ENCODE results near the gene SWT1.

SWT1 gene

GRCh38 chr1:185227161-185227560, 70.2 kb downstream of the SWT1 start:
- Histone ChIP-seq H3K9me3 (ENCODE audit: control insufficient read depth, low read length) (peaks cover 29% of the 10 kb centered on the region), H2BK12ac (ENCODE audit: low read length in 2 of 2) (no peak overlapping the region), H3K27ac (ENCODE audit: low read length, poor library complexity, severe bottlenecking) (no peak overlapping the region), H2BK120ac (ENCODE audit: low read depth, low read length) (no peak overlapping the region), H3K36me3 (ENCODE audit: control insufficient read depth in 1 of 2, insufficient read depth in 2 of 2, low read depth in 1 of 2, low read length in 2 of 2) (peaks cover 4 to 40% of the 10 kb centered on the region in 2 experiments), H3K4me3 (ENCODE audit: insufficient read depth in 1 of 2, low read depth in 1 of 2, low read length in 2 of 2) (no peak overlapping the region), H2AFZ (ENCODE audit: low read depth, low read length) (no peak overlapping the region), H3K9ac (ENCODE audit: low read length) (no peak overlapping the region), H3K4me1 (ENCODE audit: control insufficient read depth, insufficient read depth, low read depth, low read length) (no peaks in the 10 kb centered on the region), H3K23ac (ENCODE audit: low read length in 2 of 2) (no peak overlapping the region), H3K27me3 (ENCODE audit: control insufficient read depth in 1 of 2, insufficient read depth in 1 of 2, low read length in 2 of 2) (no peaks in the 10 kb centered on the region), H2BK5ac (ENCODE audit: low read depth, low read length, poor library complexity, severe bottlenecking) (no peak overlapping the region), H2BK15ac (ENCODE audit: low read depth, poor library complexity, severe bottlenecking) (no peak overlapping the region), H3K79me1 (replicated peaks; ENCODE audit: low read length, poor library complexity, severe bottlenecking) (peaks cover 1% of the 10 kb centered on the region), H3K18ac (ENCODE audit: low read depth in 1 of 2, low read length in 2 of 2) (no peak overlapping the region), H4K8ac (ENCODE audit: low read length) (no peak overlapping the region), H3K14ac (ENCODE audit: low read length in 2 of 2) (no peak overlapping the region), H4K91ac (ENCODE audit: low read length) (no peak overlapping the region), H3K4ac (ENCODE audit: low read depth in 1 of 2, low read length in 2 of 2) (no peak overlapping the region), H2AK5ac (ENCODE audit: low read length, severe bottlenecking) (no peak overlapping the region), H3K4me2 (ENCODE audit: low read length, poor library complexity, severe bottlenecking) (no peak overlapping the region)
- 98% methylated on average over 3 of the region's 4 CpGs for WGBS
- no peak for DNase-seq

- DNase-seq: no peak
- Histone ChIP-seq H2BK5ac (ENCODE audit: low read depth, low read length, poor library complexity, severe bottlenecking) (no peak overlapping the region), H2BK120ac (ENCODE audit: low read depth, low read length) (no peak overlapping the region), H3K18ac (ENCODE audit: low read depth in 1 of 2, low read length in 2 of 2) (no peak overlapping the region), H3K4me1 (ENCODE audit: control insufficient read depth, insufficient read depth, low read depth, low read length) (no peaks in the 10 kb centered on the region), H4K91ac (ENCODE audit: low read length) (no peak overlapping the region), H3K23ac (ENCODE audit: low read length in 2 of 2) (no peak overlapping the region), H3K9ac (ENCODE audit: low read length) (no peak overlapping the region), H3K36me3 (ENCODE audit: control insufficient read depth in 1 of 2, insufficient read depth in 2 of 2, low read depth in 1 of 2, low read length in 2 of 2) (peaks cover 0 to 29% of the 10 kb centered on the region in 2 experiments), H3K27ac (ENCODE audit: low read length, poor library complexity, severe bottlenecking) (no peak overlapping the region), H3K27me3 (ENCODE audit: control insufficient read depth in 1 of 2, insufficient read depth in 1 of 2, low read length in 2 of 2) (no peaks in the 10 kb centered on the region), H2BK15ac (ENCODE audit: low read depth, poor library complexity, severe bottlenecking) (no peak overlapping the region), H3K79me1 (replicated peaks; ENCODE audit: low read length, poor library complexity, severe bottlenecking) (peaks cover 1% of the 10 kb centered on the region), H2BK12ac (ENCODE audit: low read length in 2 of 2) (no peak overlapping the region), H4K8ac (ENCODE audit: low read length) (no peak overlapping the region), H3K4ac (ENCODE audit: low read depth in 1 of 2, low read length in 2 of 2) (no peak overlapping the region), H3K4me2 (ENCODE audit: low read length, poor library complexity, severe bottlenecking) (no peak overlapping the region), H2AFZ (ENCODE audit: low read depth, low read length) (no peak overlapping the region), H2AK5ac (ENCODE audit: low read length, severe bottlenecking) (no peak overlapping the region), H3K4me3 (ENCODE audit: insufficient read depth in 1 of 2, low read depth in 1 of 2, low read length in 2 of 2) (no peak overlapping the region), H3K9me3 (ENCODE audit: control insufficient read depth, low read length) (peaks cover 12% of the 10 kb centered on the region), H3K14ac (ENCODE audit: low read length in 2 of 2) (no peak overlapping the region)
- WGBS: 98% methylated on average over 4 of the region's 4 CpGs
Observed at GRCh38 chr1:185228979-185229378, 72.0 kb downstream of the SWT1 start.

- no peak overlapping the region for H2BK12ac ChIP-seq (ENCODE audit: low read length in 2 of 2)
- H3K23ac ChIP-seq (ENCODE audit: low read length in 2 of 2): no peak overlapping the region
- H3K9me3 ChIP-seq (ENCODE audit: control insufficient read depth, low read length): peaks cover 2% of the 10 kb centered on the region
- no peaks in the 10 kb centered on the region for H3K27me3 ChIP-seq (ENCODE audit: control insufficient read depth in 1 of 2, insufficient read depth in 1 of 2, low read length in 2 of 2)
- H2BK120ac ChIP-seq (ENCODE audit: low read depth, low read length): no peak overlapping the region
- no peak overlapping the region for H3K14ac ChIP-seq (ENCODE audit: low read length in 2 of 2)
- H3K4me3 ChIP-seq (ENCODE audit: insufficient read depth in 1 of 2, low read depth in 1 of 2, low read length in 2 of 2): no peak overlapping the region
- no peak overlapping the region for H3K9ac ChIP-seq (ENCODE audit: low read length)
- H2AFZ ChIP-seq (ENCODE audit: low read depth, low read length): no peak overlapping the region
- H3K4me2 ChIP-seq (ENCODE audit: low read length, poor library complexity, severe bottlenecking): no peak overlapping the region
- H4K91ac ChIP-seq (ENCODE audit: low read length): no peak overlapping the region
- no peak overlapping the region for H3K4ac ChIP-seq (ENCODE audit: low read depth in 1 of 2, low read length in 2 of 2)
- no peak overlapping the region for H4K8ac ChIP-seq (ENCODE audit: low read length)
- H2BK15ac ChIP-seq (ENCODE audit: low read depth, poor library complexity, severe bottlenecking): no peak overlapping the region
- 83% methylated on average over 1 of the region's 2 CpGs for WGBS
- H2AK5ac ChIP-seq (ENCODE audit: low read length, severe bottlenecking): no peak overlapping the region
- peaks cover 1% of the 10 kb centered on the region for H3K79me1 ChIP-seq (replicated peaks; ENCODE audit: low read length, poor library complexity, severe bottlenecking)
- no peak overlapping the region for H3K18ac ChIP-seq (ENCODE audit: low read depth in 1 of 2, low read length in 2 of 2)
- H3K27ac ChIP-seq (ENCODE audit: low read length, poor library complexity, severe bottlenecking): no peak overlapping the region
- no peaks in the 10 kb centered on the region for H3K4me1 ChIP-seq (ENCODE audit: control insufficient read depth, insufficient read depth, low read depth, low read length)
- DNase-seq: no peak
- peaks cover 0 to 25% of the 10 kb centered on the region in 2 experiments for H3K36me3 ChIP-seq (ENCODE audit: control insufficient read depth in 1 of 2, insufficient read depth in 2 of 2, low read depth in 1 of 2, low read length in 2 of 2)
- H2BK5ac ChIP-seq (ENCODE audit: low read depth, low read length, poor library complexity, severe bottlenecking): no peak overlapping the region
Observed at GRCh38 chr1:185229981-185230380, 73.0 kb downstream of the SWT1 start.

- Histone ChIP-seq H4K91ac (ENCODE audit: low read length) (no peak overlapping the region), H3K9ac (ENCODE audit: low read length) (no peak overlapping the region), H2AK5ac (ENCODE audit: low read length, severe bottlenecking) (no peak overlapping the region), H3K18ac (ENCODE audit: low read depth in 1 of 2, low read length in 2 of 2) (no peak overlapping the region), H3K14ac (ENCODE audit: low read length in 2 of 2) (no peak overlapping the region), H3K4me2 (ENCODE audit: low read length, poor library complexity, severe bottlenecking) (no peak overlapping the region), H3K9me3 (ENCODE audit: control insufficient read depth, low read length) (no peaks in the 10 kb centered on the region), H2AFZ (ENCODE audit: low read depth, low read length) (no peak overlapping the region), H2BK15ac (ENCODE audit: low read depth, poor library complexity, severe bottlenecking) (no peak overlapping the region), H3K4me3 (ENCODE audit: insufficient read depth in 1 of 2, low read depth in 1 of 2, low read length in 2 of 2) (no peak overlapping the region), H3K4me1 (ENCODE audit: control insufficient read depth, insufficient read depth, low read depth, low read length) (no peaks in the 10 kb centered on the region), H3K4ac (ENCODE audit: low read depth in 1 of 2, low read length in 2 of 2) (no peak overlapping the region), H2BK5ac (ENCODE audit: low read depth, low read length, poor library complexity, severe bottlenecking) (no peak overlapping the region), H2BK120ac (ENCODE audit: low read depth, low read length) (no peak overlapping the region), H3K79me1 (replicated peaks; ENCODE audit: low read length, poor library complexity, severe bottlenecking) (peaks cover 1% of the 10 kb centered on the region), H3K36me3 (ENCODE audit: control insufficient read depth in 1 of 2, insufficient read depth in 2 of 2, low read depth in 1 of 2, low read length in 2 of 2) (peaks cover 0 to 22% of the 10 kb centered on the region in 2 experiments), H3K23ac (ENCODE audit: low read length in 2 of 2) (no peak overlapping the region), H2BK12ac (ENCODE audit: low read length in 2 of 2) (no peak overlapping the region), H3K27me3 (ENCODE audit: control insufficient read depth in 1 of 2, insufficient read depth in 1 of 2, low read length in 2 of 2) (no peaks in the 10 kb centered on the region), H4K8ac (ENCODE audit: low read length) (no peak overlapping the region), H3K27ac (ENCODE audit: low read length, poor library complexity, severe bottlenecking) (no peak overlapping the region)
- DNase-seq: no peak
Observed at GRCh38 chr1:185232874-185233273, 75.9 kb downstream of the SWT1 start.
